NT2/D1 (cell line): Measurements from ENCODE around the gene PLXNA2.

Experiments used
- DNase-seq: peaks from one replicate; pipeline ENCODE4 v3.0.0-alpha.2; 2011; ENCODE audit warnings: low read depth, low spot score
- H3K27me3 ChIP-seq: 2 replicates; pipeline ENCODE4 v1.6.0; 2011; ENCODE audit warnings: mild to moderate bottlenecking; ENCODE audit not compliant: insufficient read length, insufficient read depth
- H3K36me3 ChIP-seq: 2 replicates; pipeline ENCODE4 v1.6.1; 2011; ENCODE audit warnings: mild to moderate bottlenecking, low read length, mixed read lengths; ENCODE audit not compliant: insufficient read depth, insufficient read length
- H3K4me1 ChIP-seq: 2 replicates; pipeline ENCODE4 v1.5.1; 2011; ENCODE audit not compliant: insufficient read depth, insufficient read length
- H3K4me3 ChIP-seq: 2 replicates; pipeline ENCODE4 v1.5.1; 2011; ENCODE audit warnings: low read depth; ENCODE audit not compliant: insufficient read length
- H3K9ac ChIP-seq: 2 replicates; pipeline ENCODE4 v1.6.0; 2011; ENCODE audit warnings: low read depth; ENCODE audit not compliant: insufficient read length
- H3K9me3 ChIP-seq: 2 replicates; pipeline ENCODE4 v1.5.1; 2011; ENCODE audit warnings: mild to moderate bottlenecking, low read length; ENCODE audit not compliant: insufficient read depth
- SUZ12 ChIP-seq: IDR thresholded peaks from 2 replicates; pipeline ENCODE4 v1.6.1; 2011; ENCODE audit not compliant: insufficient read length, insufficient read depth; ENCODE audit errors: extremely low read depth
- YY1 ChIP-seq: IDR thresholded peaks from 2 replicates; pipeline ENCODE4 v1.6.1; 2011; ENCODE audit not compliant: insufficient read length, insufficient read depth
- ZNF274 ChIP-seq: IDR thresholded peaks from 2 replicates; pipeline ENCODE4 v1.6.1; 2011; ENCODE audit warnings: mild to moderate bottlenecking, low read depth, low read length

The PLXNA2 gene

GRCh38 chr1:208243967-208244916, at the start of gene PLXNA2:
Gene PLXNA2 (minus strand): TSS chr1:208244384. CDS start chr1:208217922, 26,462 bp downstream.
- H3K27me3 ChIP-seq = peaks cover 42% of the 10 kb centered on the region
- TF ChIP-seq ZNF274 = no peak
- TF ChIP-seq SUZ12 = no peak
- no peak for TF ChIP-seq YY1
- H3K4me1 ChIP-seq = peaks cover 9% of the 10 kb centered on the region
- H3K36me3 ChIP-seq = peaks cover 2% of the 10 kb centered on the region
- peak; percentile 72 for DNase-seq
- no peaks in the 10 kb centered on the region for H3K9me3 ChIP-seq
- peak within 1 kb of the TSS; percentile 85 for H3K9ac ChIP-seq
- peak within 1 kb of the TSS; percentile 69 for H3K4me3 ChIP-seq

DNA sequence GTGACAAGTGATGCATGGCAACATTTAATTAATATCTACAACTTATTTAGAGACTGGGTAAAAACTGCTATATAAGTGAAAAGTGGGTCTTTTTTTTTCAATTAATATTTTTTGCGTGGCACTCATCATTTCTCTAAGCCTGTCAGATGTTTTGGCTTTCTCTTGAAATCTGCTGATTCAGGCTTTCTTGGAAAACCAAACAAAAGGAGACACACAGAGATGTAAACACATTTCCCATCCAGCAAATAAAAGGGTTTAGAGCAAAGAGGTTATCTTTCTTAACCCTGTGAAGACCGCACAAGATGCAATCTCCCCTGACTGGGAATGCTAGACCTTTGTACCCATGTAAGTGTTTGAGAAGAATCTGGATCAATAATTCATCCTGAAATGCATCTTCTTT, 48.7 kb upstream of the PLXNA2 start:
- Histone ChIP-seq H3K36me3 (no peaks in the 10 kb centered on the region), H3K27me3 (no peaks in the 10 kb centered on the region), H3K4me3 (no peak overlapping the region), H3K4me1 (no peaks in the 10 kb centered on the region), H3K9ac (no peak overlapping the region), H3K9me3 (no peaks in the 10 kb centered on the region)
- no peak for TF ChIP-seq SUZ12
- TF ChIP-seq ZNF274 = no peak
- no peak for TF ChIP-seq YY1
- DNase-seq = no peak

- TF ChIP-seq ZNF274 = no peak
- no peaks in the 10 kb centered on the region for H3K9me3 ChIP-seq
- no peak for DNase-seq
- H3K9ac ChIP-seq = no peak overlapping the region
- no peaks in the 10 kb centered on the region for H3K27me3 ChIP-seq
- H3K36me3 ChIP-seq = no peaks in the 10 kb centered on the region
- no peaks in the 10 kb centered on the region for H3K4me1 ChIP-seq
- no peak overlapping the region for H3K4me3 ChIP-seq
These were observed 47.9 kb upstream of the PLXNA2 start for GRCh38 chr1:208291923-208292711.

DNA sequence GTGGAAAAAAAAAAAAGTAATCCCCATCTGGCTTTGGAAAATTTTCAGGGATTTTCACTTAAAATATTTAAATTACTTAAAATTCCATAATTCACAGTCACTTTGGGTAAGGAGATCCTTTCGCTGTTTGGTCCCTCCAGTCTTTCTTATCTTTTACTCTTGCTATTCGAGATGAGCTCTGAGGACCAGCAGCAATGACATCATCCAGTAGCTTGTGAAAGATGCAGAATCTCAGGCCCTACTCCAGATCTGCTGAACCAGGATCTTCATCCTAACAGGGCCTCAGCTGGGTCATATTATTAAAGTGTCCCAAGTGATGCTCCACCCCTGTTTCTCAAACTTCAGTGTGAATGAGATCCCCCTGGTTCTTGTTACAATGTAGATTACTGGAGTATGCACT, 46.9 kb upstream of the PLXNA2 start:
- Histone ChIP-seq H3K36me3 (no peaks in the 10 kb centered on the region), H3K9ac (no peak overlapping the region), H3K27me3 (no peaks in the 10 kb centered on the region), H3K4me3 (no peak overlapping the region), H3K4me1 (no peaks in the 10 kb centered on the region), H3K9me3 (no peaks in the 10 kb centered on the region)
- TF ChIP-seq SUZ12 (no peak), ZNF274 (no peak), YY1 (no peak)
- no peak for DNase-seq

- DNase-seq = no peak
- Histone ChIP-seq H3K4me3 (no peak overlapping the region), H3K9ac (no peak overlapping the region), H3K4me1 (no peaks in the 10 kb centered on the region), H3K9me3 (no peaks in the 10 kb centered on the region), H3K36me3 (no peaks in the 10 kb centered on the region), H3K27me3 (no peaks in the 10 kb centered on the region)
- TF ChIP-seq ZNF274 (no peak), YY1 (no peak), SUZ12 (no peak)
These were observed 45.5 kb upstream of the PLXNA2 start for GRCh38 chr1:208289716-208290115.

DNA sequence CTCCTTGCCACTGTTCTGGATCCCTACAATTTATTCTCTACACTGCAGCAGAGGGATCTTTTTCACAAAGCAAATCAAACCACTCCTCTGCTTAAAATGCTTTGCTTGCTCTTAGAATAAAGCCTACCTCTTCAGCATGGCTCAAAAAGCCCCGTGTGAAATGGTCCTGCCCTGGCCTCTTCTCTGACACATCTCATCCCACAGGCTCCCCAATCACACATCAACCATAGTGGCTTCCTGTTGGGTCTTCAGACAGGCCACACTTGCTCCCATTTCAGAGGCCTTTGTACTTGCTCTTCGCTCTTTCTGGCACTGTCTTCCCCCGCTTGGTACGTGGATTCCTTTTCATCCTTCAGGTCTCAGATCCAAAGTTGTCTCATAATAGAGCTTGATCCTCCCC, 44.3 kb upstream of the PLXNA2 start:
- no peak for DNase-seq
- H3K27me3 ChIP-seq = no peaks in the 10 kb centered on the region

More for the DNA sequence above, 44.3 kb upstream of the PLXNA2 start:
- TF ChIP-seq ZNF274 = no peak
- no peak for TF ChIP-seq SUZ12
- no peak for TF ChIP-seq YY1
- no peak overlapping the region for H3K9ac ChIP-seq
- H3K36me3 ChIP-seq = no peaks in the 10 kb centered on the region
- H3K4me3 ChIP-seq = no peak overlapping the region
- H3K4me1 ChIP-seq = no peaks in the 10 kb centered on the region
- no peaks in the 10 kb centered on the region for H3K9me3 ChIP-seq
